Lung (tissue), 12 donors: ENCODE measurements around the gene ALKBH3. TPM values are rescaled to one million over a fixed set of nuclear protein-coding genes. Genes with fewer than 3 reads are reported as not detected.

Experiments used
- ATAC-seq: fragments of 200-7000 bp; cut with Tn5 transposase; one replicate; pipeline ENCODE4 v1.9.1; 2020; ENCODE audit warnings: moderate number of reproducible peaks; ENCODE audit not compliant: insufficient read depth, low FRiP score
- DNase-seq, 3 donors: peaks; one replicate each; pipeline ENCODE4 v3.0.0-alpha.2; 2013 to 2017
- H3K27ac ChIP-seq, 2 donors: one replicate each; pipeline ENCODE4 v1.5.1; 2013; ENCODE audit warnings: mild to moderate bottlenecking in 2 of 2, moderate library complexity in 2 of 2, control low read depth in 1 of 2, inconsistent platforms in 1 of 2, low read depth in 1 of 2, low read length in 1 of 2
- H3K27me3 ChIP-seq, 3 donors: one replicate each; pipeline ENCODE4 v1.5.1; 2013; ENCODE audit warnings: low read length in 2 of 3; ENCODE audit not compliant: control insufficient read depth in 3 of 3, insufficient read depth in 3 of 3
- H3K36me3 ChIP-seq, 4 donors: one replicate each; pipeline ENCODE4 v1.5.1; 2013; ENCODE audit warnings: low read length in 4 of 4, mild to moderate bottlenecking in 1 of 4, moderate library complexity in 1 of 4; ENCODE audit not compliant: control insufficient read depth in 4 of 4, insufficient read depth in 4 of 4
- H3K4me1 ChIP-seq, 5 donors: one replicate each; pipeline ENCODE4 v1.5.1; 2013; ENCODE audit warnings: low read length in 5 of 5, mild to moderate bottlenecking in 2 of 5, moderate library complexity in 1 of 5; ENCODE audit not compliant: control insufficient read depth in 5 of 5, insufficient read depth in 5 of 5
- H3K4me3 ChIP-seq: one replicate; pipeline ENCODE4 v1.5.1; 2013; ENCODE audit warnings: mild to moderate bottlenecking, control low read depth, moderate library complexity
- H3K9ac ChIP-seq, 2 donors: one replicate each; pipeline ENCODE4 v1.5.1; 2013; ENCODE audit warnings: low read length in 2 of 2, control low read depth in 1 of 2; ENCODE audit not compliant: insufficient read depth in 1 of 2
- H3K9me3 ChIP-seq, 4 donors: one replicate each; pipeline ENCODE4 v1.5.1; 2013; ENCODE audit warnings: low read length in 3 of 4, mild to moderate bottlenecking in 1 of 4, moderate library complexity in 1 of 4; ENCODE audit not compliant: control insufficient read depth in 4 of 4, insufficient read depth in 3 of 4
- CTCF ChIP-seq: IDR thresholded peaks from 2 replicates; pipeline ENCODE4 v1.5.1; 2012; ENCODE audit warnings: mild to moderate bottlenecking; ENCODE audit errors: control extremely low read depth, extremely low read depth
- WGBS, 2 donors: extraction: QIAGEN DNeasy Blood & Tissue Kit; methylation state at CpG; one replicate each; pipeline ENCODE4 v1.1.7; 2013; 5-methylcytosine and 5-hydroxymethylcytosine counted together
- polyA plus RNA-seq, 2 donors: library from polyadenylated mRNA; stranded (reverse); fragments of 200-250 nt; gene quantifications; one replicate each; pipeline ENCODE4 v1.2.1, GENCODE V29; 2013
- total RNA-seq, 2 donors: library from RNA; depleted of rRNA in 1 of 2; stranded (reverse); fragments of >200 nt in 1 of 2; gene quantifications; one replicate each; pipeline ENCODE4 v1.2.1, GENCODE V29; 2014 to 2021
- donor health status: control.
- donor health status: control.
- donor health status: Bipolar disorder and iron deficiency.
- donor health status: healthy.
- donor health status: DM: yes; HTN: yes; CAD: no.

Gene ALKBH3
- total and polyA plus RNA-seq, 4 donors, result 22.6 to 43.7 (median 33.2) TPM

- DNase-seq (no peak), ATAC-seq (no peak)
- Histone ChIP-seq H3K36me3 (no peaks in the 10 kb centered on the region), H3K4me1 (peaks cover 0 to 2% (median 0%) of the 10 kb centered on the region in 5 donors), H3K27me3 (peaks cover 11 to 21% (median 12%) of the 10 kb centered on the region in 3 donors), H3K9ac (no peak overlapping the region), H3K9me3 (peaks cover 0 to 4% (median 0%) of the 10 kb centered on the region in 4 donors), H3K27ac (no peak overlapping the region), H3K4me3 (no peak overlapping the region)
- TF ChIP-seq CTCF, result no peak
- WGBS, 2 donors, result 72 to 77% methylated on average over 3 of the region's 3 CpGs
These were observed 6.6 kb upstream of the ALKBH3 start for GRCh38 chr11:43874078-43874477.

GRCh38 chr11:43874738-43875137 lies 5.9 kb upstream of the ALKBH3 start:
- Histone ChIP-seq H3K27ac (no peak overlapping the region), H3K4me1 (no peaks in the 10 kb centered on the region), H3K27me3 (peaks cover 11 to 24% (median 12%) of the 10 kb centered on the region in 3 donors), H3K9me3 (peaks cover 0 to 4% (median 0%) of the 10 kb centered on the region in 4 donors), H3K9ac (no peak overlapping the region), H3K36me3 (no peaks in the 10 kb centered on the region), H3K4me3 (no peak overlapping the region)
- TF ChIP-seq CTCF, result no peak
- ATAC-seq, result no peak
- WGBS, 2 donors, result 7 to 19% methylated on average over 1 of the region's 1 CpG
- no peak for DNase-seq

GRCh38 chr11:43879789-43880639 lies 617 bp upstream of the ALKBH3 start:
- WGBS, 2 donors, result 42 to 46% methylated on average over 13 of the region's 13 CpGs
- Histone ChIP-seq H3K4me1 (peaks cover 0 to 15% (median 7%) of the 10 kb centered on the region in 5 donors), H3K4me3 (peak overlapping the region; percentile 94), H3K9ac (peak overlapping the region in 1 of 2 donors; percentile 65), H3K36me3 (peaks cover 0 to 13% (median 7%) of the 10 kb centered on the region in 4 donors), H3K9me3 (peaks cover 0 to 4% (median 0%) of the 10 kb centered on the region in 4 donors), H3K27me3 (peaks cover 5 to 20% (median 7%) of the 10 kb centered on the region in 3 donors), H3K27ac (no peak overlapping the region)
- DNase-seq (no peak), ATAC-seq (no peak)
- no peak for TF ChIP-seq CTCF
